Peyer's patch (tissue), 4 donors: ENCODE data around the gene TMEM184A.

ENCODE experiments used
- CTCF ChIP-seq, 6 experiments: fragments of 450-650 bp in 4 of 6; fragments of 200-600 bp in 2 of 6; sonication (generic) in 1 of 6; IDR thresholded peaks; one replicate each; pipeline ENCODE4 v1.5.1; 2017 to 2019; ENCODE audit warnings: antibody characterized with exemption in 6 of 6, mild to moderate bottlenecking in 3 of 6, moderate library complexity in 1 of 6
- POLR2A ChIP-seq, 2 donors: fragments of 450-650 bp; IDR thresholded peaks; one replicate each; pipeline ENCODE4 v1.5.1; 2017; ENCODE audit warnings: antibody characterized with exemption in 2 of 2, mild to moderate bottlenecking in 2 of 2, moderate library complexity in 2 of 2

GRCh38 chr7:1535100-1535458 is 20.9 kb downstream of the TMEM184A start:
- TF ChIP-seq CTCF (IDR thresholded peaks at IDR 0.05): no peak
- no peak for TF ChIP-seq POLR2A (IDR thresholded peaks at IDR 0.05)
